B cell (primary cell): Measurements from ENCODE around the gene KRTAP10-1.

Experiments used
- CTCF ChIP-seq: fragments of 200-600 bp; IDR thresholded peaks from one replicate; pipeline ENCODE4 v1.8.0; 2022; ENCODE audit warnings: antibody characterized with exemption, mild to moderate bottlenecking
- EZH2 ChIP-seq: IDR thresholded peaks from 2 replicates; pipeline ENCODE4 v1.6.1; 2012; ENCODE audit warnings: borderline replicate concordance, low read depth, mild to moderate bottlenecking, moderate library complexity, low read length; ENCODE audit not compliant: insufficient read depth, poor library complexity, severe bottlenecking

- TF ChIP-seq EZH2 (no peak), CTCF (no peak)
Observed at GRCh38 chr21:44518686-44519085, 21.3 kb downstream of the KRTAP10-1 start.
